Spleen (tissue), 7 donors: ENCODE data around the gene TMEM69.

Experiments used
- POLR2A ChIP-seq, 3 donors: fragments of 450-650 bp; IDR thresholded peaks; one replicate each; pipeline ENCODE4 v1.5.1; 2017; ENCODE audit warnings: antibody characterized with exemption in 3 of 3, mild to moderate bottlenecking in 1 of 3
- POLR2AphosphoS5 ChIP-seq, 3 donors: sonication (generic); formaldehyde crosslinking; IDR thresholded peaks; one replicate each; pipeline ENCODE4 v1.5.1; 2017; ENCODE audit warnings: antibody characterized with exemption in 3 of 3
- TF ChIP-seq, protein P1 (sequence below), 11 experiments: fragments of 200-600 bp in 7 of 11; fragments of 450-650 bp in 4 of 11; sonication (generic) in 4 of 11; IDR thresholded peaks in 8 of 11; conservative IDR thresholded peaks in 3 of 11; 1 replicate in 7 of 11; 2 replicates in 4 of 11; pipeline versions ENCODE4 v1.4.0 to v1.8.0; 2016 to 2021; ENCODE audit warnings: antibody characterized with exemption in 11 of 11, inconsistent platforms in 4 of 11, mild to moderate bottlenecking in 1 of 11
- donor health status: DM: no; HTN: no; CAD: no; lungs with moderate emphysema.
- donor health status: DM: no; HTN: no; CAD: no.
- donor health status: DM: no; HTN: no; CAD: no.

DNA sequence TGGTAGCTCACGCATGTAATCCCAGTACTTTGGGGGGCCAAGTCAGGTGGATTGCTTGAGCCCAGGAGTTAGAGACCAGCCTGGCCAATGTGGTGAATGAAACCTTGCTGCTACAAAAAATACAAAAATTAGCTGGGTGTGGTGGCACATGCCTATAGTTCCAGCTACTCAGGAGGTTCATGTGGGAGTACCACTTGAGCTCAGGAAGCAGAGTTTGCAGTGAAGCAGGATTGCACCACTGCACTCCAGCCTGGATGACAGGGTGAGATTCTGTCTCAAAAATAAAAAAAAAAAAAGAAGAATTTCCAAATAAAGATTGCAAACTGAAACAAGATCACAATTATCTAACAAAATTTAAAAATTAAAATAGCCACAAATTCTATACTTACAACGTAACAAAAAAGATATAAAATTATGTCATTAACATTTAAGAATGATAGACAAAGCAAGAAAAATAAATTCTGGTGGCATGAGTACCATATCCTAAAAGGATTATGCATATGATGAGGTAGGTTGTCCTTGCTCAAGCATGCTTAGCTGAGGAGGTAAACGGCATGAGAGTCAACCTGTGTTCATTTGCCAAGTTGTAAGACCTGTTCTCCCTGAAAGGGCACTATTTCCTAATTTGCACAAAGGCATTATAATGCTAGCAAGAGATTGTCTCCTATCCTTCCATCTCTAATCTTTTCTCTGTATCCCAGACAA, 42.2 kb downstream of the TMEM69 start:
- TF ChIP-seq POLR2AphosphoS5 (IDR thresholded peaks at IDR 0.05) (no peak), POLR2A (IDR thresholded peaks at IDR 0.05) (no peak)
- TF ChIP-seq, protein P1, sequence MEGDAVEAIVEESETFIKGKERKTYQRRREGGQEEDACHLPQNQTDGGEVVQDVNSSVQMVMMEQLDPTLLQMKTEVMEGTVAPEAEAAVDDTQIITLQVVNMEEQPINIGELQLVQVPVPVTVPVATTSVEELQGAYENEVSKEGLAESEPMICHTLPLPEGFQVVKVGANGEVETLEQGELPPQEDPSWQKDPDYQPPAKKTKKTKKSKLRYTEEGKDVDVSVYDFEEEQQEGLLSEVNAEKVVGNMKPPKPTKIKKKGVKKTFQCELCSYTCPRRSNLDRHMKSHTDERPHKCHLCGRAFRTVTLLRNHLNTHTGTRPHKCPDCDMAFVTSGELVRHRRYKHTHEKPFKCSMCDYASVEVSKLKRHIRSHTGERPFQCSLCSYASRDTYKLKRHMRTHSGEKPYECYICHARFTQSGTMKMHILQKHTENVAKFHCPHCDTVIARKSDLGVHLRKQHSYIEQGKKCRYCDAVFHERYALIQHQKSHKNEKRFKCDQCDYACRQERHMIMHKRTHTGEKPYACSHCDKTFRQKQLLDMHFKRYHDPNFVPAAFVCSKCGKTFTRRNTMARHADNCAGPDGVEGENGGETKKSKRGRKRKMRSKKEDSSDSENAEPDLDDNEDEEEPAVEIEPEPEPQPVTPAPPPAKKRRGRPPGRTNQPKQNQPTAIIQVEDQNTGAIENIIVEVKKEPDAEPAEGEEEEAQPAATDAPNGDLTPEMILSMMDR (IDR thresholded peaks at IDR 0.05 in 8 of 11, conservative IDR thresholded peaks at IDR 0.05 in 3 of 11), result no peak
